ENCODE measurements around the gene ZC3H10. TPM values are rescaled to one million over a fixed set of nuclear protein-coding genes. Genes with fewer than 3 reads are reported as not detected.

Gene ZC3H10
- total and polyA plus RNA-seq, 2 of the 13 experiments (the other 11 are each of a cell fraction or from before 2014, with no cell fraction given) = 0.70 to 2.3 TPM

GRCh38 chr12:56152132-56152755 is 34.2 kb downstream of the ZC3H10 start, which contains the start of gene MYL6B (continued):
- no peak for TF ChIP-seq TGIF2 (CRISPR knock-in tag; IDR thresholded peaks at IDR 0.05)
- no peak for TF ChIP-seq RELA (CRISPR knock-in tag; IDR thresholded peaks at IDR 0.05)
- TF ChIP-seq HOXD1 (CRISPR knock-in tag; IDR thresholded peaks at IDR 0.05) = 0 out of 2 replicates have a peak, but pooled peaks have one; percentile 23
- no peak for TF ChIP-seq HNRNPL (IDR thresholded peaks at IDR 0.05; ENCODE audit: low read depth, low read length)
- TF ChIP-seq KLF11 (CRISPR knock-in tag; IDR thresholded peaks at IDR 0.05) = no peak
- no peak for TF ChIP-seq TFAP4 (IDR thresholded peaks at IDR 0.05; ENCODE audit: borderline replicate concordance, low read depth)
- no peak for TF ChIP-seq ZNF251 (CRISPR knock-in tag; IDR thresholded peaks at IDR 0.05)
- TF ChIP-seq ZNF432 (CRISPR knock-in tag; IDR thresholded peaks at IDR 0.05; ENCODE audit: borderline replicate concordance) = no peak
- TF ChIP-seq AKNA (CRISPR knock-in tag; IDR thresholded peaks at IDR 0.05; ENCODE audit: borderline replicate concordance) = no peak
- TF ChIP-seq GMEB1 (CRISPR knock-in tag; IDR thresholded peaks at IDR 0.05; ENCODE audit: borderline replicate concordance) = peak; percentile 86; the same call in 1 of the 2 replicates
- TF ChIP-seq ZNF563 (CRISPR knock-in tag; IDR thresholded peaks at IDR 0.05) = peak; percentile 33; the same call in 1 of the 2 replicates
- peak; percentile 60 for TF ChIP-seq RXRA (CRISPR knock-in tag; IDR thresholded peaks at IDR 0.05)
- no peak for TF ChIP-seq MIER3 (CRISPR knock-in tag; IDR thresholded peaks at IDR 0.05; ENCODE audit: borderline replicate concordance)
- TF ChIP-seq ZNF34 (CRISPR knock-in tag; IDR thresholded peaks at IDR 0.05; ENCODE audit: borderline replicate concordance) = no peak
- no peak for TF ChIP-seq MAFK (conservative IDR thresholded peaks at IDR 0.05 in 1 of 2, IDR thresholded peaks at IDR 0.05 in 1 of 2; ENCODE audit: low read length in 2 of 2)
- no peak for TF ChIP-seq MED13 (CRISPR knock-in tag; IDR thresholded peaks at IDR 0.05)
- no peak for TF ChIP-seq EZH2 (conservative IDR thresholded peaks at IDR 0.05; ENCODE audit: low read depth, low read length)
- no peak for TF ChIP-seq DZIP1 (CRISPR knock-in tag; IDR thresholded peaks at IDR 0.05)
- peak; percentile 94 for TF ChIP-seq ZNF143 (CRISPR knock-in tag; IDR thresholded peaks at IDR 0.05)
- no peak for TF ChIP-seq ZNF644 (CRISPR knock-in tag; IDR thresholded peaks at IDR 0.05; ENCODE audit: low read depth)
- TF ChIP-seq ZNF274 (CRISPR knock-in tag; IDR thresholded peaks at IDR 0.05) = no peak

Measured in HepG2 (cell line).